GM18499 (cell line): ENCODE results near the gene LILRB2.
"Not testable (repeated sequence)": the region's sequence is repeated elsewhere in the genome, so short reads cannot be mapped to it uniquely, and the experiment has no call there.

Experiments used
- ATAC-seq: cut with Tn5 transposase; IDR thresholded peaks from one replicate; pipeline ENCODE4 v1.9.1; 2021; ENCODE audit warnings: moderate number of reproducible peaks; ENCODE audit not compliant: insufficient read depth, unreplicated experiment

LILRB2 gene

DNA sequence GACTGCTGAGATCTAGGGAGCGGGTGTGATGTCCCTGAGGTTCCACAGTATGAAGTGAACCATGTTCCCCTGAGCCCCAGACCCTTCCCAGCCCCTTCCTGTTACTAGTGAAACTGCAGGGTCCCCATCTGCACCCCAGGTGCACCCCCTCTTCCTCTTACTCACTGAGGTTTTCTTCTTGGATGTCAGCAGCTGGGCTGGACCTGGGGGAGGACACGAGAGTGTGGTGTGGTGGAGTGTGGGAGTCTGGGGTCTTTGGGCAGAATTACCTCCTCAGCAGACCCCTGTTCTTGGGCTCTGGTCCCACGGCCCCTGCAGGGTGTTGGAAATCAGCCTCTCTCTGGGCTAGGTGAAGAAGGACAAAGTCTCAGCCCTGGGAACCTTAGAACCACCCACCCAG is 35.0 kb downstream of the LILRB2 start:
- ATAC-seq, result no peak

DNA sequence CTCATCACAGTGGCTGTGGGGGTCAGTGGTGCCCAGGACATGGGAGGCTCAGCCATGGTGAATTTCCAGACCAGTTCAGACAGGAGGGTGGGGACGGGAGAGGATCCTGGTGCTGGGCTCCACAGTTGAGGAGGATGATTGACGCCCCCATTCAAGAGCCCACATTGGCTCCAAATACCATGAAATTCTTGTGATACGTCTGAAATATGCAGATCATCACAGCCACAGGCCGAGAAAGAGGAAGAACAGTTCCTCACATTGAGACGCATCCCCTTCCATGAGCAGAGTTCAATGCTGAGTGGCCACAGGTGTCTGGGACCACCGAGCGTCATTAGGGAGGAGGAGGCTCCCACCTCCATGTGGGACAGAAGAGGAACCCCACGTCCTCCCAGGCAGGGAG is 37.1 kb downstream of the LILRB2 start:
- ATAC-seq, result not testable (repeated sequence)

DNA sequence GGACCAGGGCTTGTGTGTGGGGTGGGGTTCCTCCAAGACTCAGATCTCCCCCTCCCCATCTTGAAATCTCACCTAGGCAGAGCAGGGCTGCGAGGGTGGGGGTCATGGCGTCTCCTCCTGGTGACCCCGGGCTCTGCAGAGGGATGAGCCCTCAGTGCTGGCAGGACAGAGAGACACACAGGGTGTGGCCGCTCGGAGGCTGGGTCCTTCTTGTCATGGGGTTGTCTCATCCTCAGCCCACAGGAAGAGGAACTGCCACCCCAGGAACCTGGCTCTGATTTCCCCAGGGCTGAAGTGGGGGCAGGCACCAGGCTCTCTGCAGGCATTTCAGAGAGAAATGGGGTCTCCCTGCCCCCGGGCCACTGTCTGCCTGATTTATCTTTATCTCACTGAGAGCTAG is 38.3 kb downstream of the LILRB2 start, which contains the start of gene LILRA6:
Gene LILRA6 (minus strand): TSS at position 145 of the 400 bp plus-strand sequence.
- not testable (repeated sequence) for ATAC-seq

- not testable (repeated sequence) for ATAC-seq
These were observed 38.7 kb downstream of the LILRB2 start for GRCh38 chr19:54242234-54242633.

GRCh38 chr19:54240372-54241336 is 40.3 kb downstream of the LILRB2 start:
- not testable (repeated sequence) for ATAC-seq

GRCh38 chr19:54239491-54240371 is 41.2 kb downstream of the LILRB2 start:
- ATAC-seq, result not testable (repeated sequence)

DNA sequence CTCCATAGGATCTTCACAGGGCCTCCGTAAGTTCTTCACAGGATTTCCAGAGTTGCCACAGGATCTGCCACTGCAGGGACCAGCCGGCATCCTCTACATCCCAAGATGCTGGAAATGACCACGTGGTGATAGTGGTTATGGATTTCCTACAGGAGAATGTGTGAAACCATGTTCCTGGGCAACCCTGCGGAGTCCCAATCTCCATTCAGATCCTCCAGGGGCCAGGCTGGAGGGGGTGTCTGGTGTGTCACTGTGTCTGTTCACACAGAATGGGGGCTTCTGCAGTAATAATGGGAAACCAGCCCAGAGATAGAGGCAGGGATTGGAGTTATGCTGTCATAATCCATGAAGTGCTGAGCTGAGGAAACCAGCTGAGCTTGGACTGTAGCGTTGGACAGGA is 47.0 kb downstream of the LILRB2 start:
- no peak for ATAC-seq

- no peak for ATAC-seq
These were observed 49.6 kb downstream of the LILRB2 start for GRCh38 chr19:54231077-54231931.

DNA sequence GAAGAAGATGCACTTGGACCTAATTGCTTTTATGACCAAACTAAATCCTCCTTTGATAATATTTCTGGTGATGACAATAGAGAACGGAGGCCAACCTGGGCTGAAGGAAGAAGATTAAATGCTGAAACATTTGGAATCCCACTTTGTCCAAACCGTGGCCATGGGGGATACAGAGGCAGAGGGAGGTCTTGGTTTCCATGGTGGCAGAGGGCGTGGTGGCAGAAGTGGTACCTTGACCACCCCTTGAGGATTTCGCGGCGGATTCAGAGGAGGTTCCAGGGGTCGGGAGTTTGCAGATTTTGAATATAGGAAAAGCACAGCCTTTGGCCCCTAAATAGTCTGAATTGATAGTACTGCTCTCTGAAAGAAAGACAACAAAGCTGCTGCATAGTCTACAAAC is 50.9 kb downstream of the LILRB2 start:
- ATAC-seq, result no peak

DNA sequence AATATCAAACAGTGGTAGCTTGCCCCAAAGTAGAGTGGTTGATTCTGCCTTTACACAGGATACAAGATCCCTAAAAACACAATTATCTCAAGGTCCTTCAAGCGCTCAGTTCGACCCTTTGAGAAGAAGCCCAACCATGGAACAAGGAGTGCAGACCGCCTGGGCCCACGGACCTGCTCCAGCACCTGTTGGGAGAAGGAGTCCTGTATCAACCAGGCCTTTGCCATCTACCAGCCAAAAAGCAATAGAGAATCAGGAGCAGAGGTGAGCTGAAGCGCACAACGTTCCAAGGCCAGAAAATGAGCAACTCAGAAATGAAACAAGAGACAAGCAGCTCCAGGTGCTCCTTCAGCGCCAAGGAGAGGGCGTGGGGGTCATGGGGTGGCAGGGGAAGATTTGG is 51.8 kb downstream of the LILRB2 start:
- no peak for ATAC-seq

GRCh38 chr19:54224619-54225018 is 56.3 kb downstream of the LILRB2 start:
- not testable (repeated sequence) for ATAC-seq

GRCh38 chr19:54223937-54224281 is 57.0 kb downstream of the LILRB2 start:
- not testable (repeated sequence) for ATAC-seq
